Keratinocyte (primary cell): ENCODE results near the gene HOMEZ. TPM values are rescaled to one million over a fixed set of nuclear protein-coding genes. Genes with fewer than 3 reads are reported as not detected.
"Not testable (repeated sequence)": the region's sequence is repeated elsewhere in the genome, so short reads cannot be mapped to it uniquely, and the experiment has no call there.

Experiments used
- DNase-seq: peaks from one replicate; pipeline ENCODE4 v3.0.0-alpha.2; 2011; ENCODE audit warnings: low read depth, missing footprints, low spot score
- FAIRE-seq: peaks from 2 replicates; lab custom pipeline; 2011; peaks lifted over from hg19 to GRCh38; lab: Jason Lieb, UNC
- H2AFZ ChIP-seq: 2 replicates; pipeline ENCODE4 v1.6.0; 2012; ENCODE audit warnings: low read length, control low read depth, inconsistent platforms; ENCODE audit not compliant: control insufficient read depth
- H3K27ac ChIP-seq: 2 replicates; pipeline ENCODE4 v1.5.1; 2011; ENCODE audit warnings: low read length; ENCODE audit not compliant: control insufficient read depth, insufficient read depth
- H3K27me3 ChIP-seq: 3 replicates; pipeline ENCODE4 v1.6.0; 2011; ENCODE audit warnings: low read length; ENCODE audit not compliant: control insufficient read depth, insufficient read depth; ENCODE audit errors: extremely low read depth
- H3K36me3 ChIP-seq, 2 experiments: 2 replicates in 1 of 2; 3 replicates in 1 of 2; pipeline ENCODE4 v1.5.1; 2011; ENCODE audit warnings: low read length in 2 of 2, mild to moderate bottlenecking in 1 of 2; ENCODE audit not compliant: control insufficient read depth in 2 of 2, insufficient read depth in 2 of 2; ENCODE audit errors: extremely low read depth in 1 of 2
- H3K4me1 ChIP-seq: 3 replicates; pipeline ENCODE4 v1.5.1; 2011; ENCODE audit warnings: low read length; ENCODE audit not compliant: control insufficient read depth, insufficient read depth; ENCODE audit errors: extremely low read depth
- H3K4me2 ChIP-seq: 3 replicates; pipeline ENCODE4 v1.6.0; 2011; ENCODE audit warnings: low read depth, low read length; ENCODE audit not compliant: control insufficient read depth, insufficient read depth; ENCODE audit errors: extremely low read depth
- H3K4me3 ChIP-seq, 3 experiments: fragments of 200-600 bp in 1 of 3; sonication (generic) in 1 of 3; 2 replicates in 2 of 3; 3 replicates in 1 of 3; pipeline ENCODE4 v1.5.1; 2011 to 2016; ENCODE audit warnings: low read length in 3 of 3, mild to moderate bottlenecking in 3 of 3, control low read depth in 2 of 3, inconsistent platforms in 1 of 3, low read depth in 1 of 3, mixed read lengths in 1 of 3, mixed run types in 1 of 3, moderate library complexity in 1 of 3; ENCODE audit not compliant: control insufficient read depth in 2 of 3, insufficient read depth in 2 of 3; ENCODE audit errors: extremely low read depth in 1 of 3
- H3K79me2 ChIP-seq: 2 replicates; pipeline ENCODE4 v1.6.0; 2012; ENCODE audit warnings: low read length; ENCODE audit not compliant: control insufficient read depth, insufficient read depth
- H3K9ac ChIP-seq: 3 replicates; pipeline ENCODE4 v1.6.0; 2011; ENCODE audit warnings: low read length; ENCODE audit not compliant: control insufficient read depth, insufficient read depth; ENCODE audit errors: extremely low read depth
- H3K9me1 ChIP-seq: 3 replicates; pipeline ENCODE4 v1.6.0; 2011; ENCODE audit warnings: low read length; ENCODE audit not compliant: control insufficient read depth, insufficient read depth; ENCODE audit errors: extremely low read depth
- H3K9me3 ChIP-seq: 2 replicates; pipeline ENCODE4 v1.5.1; 2012; ENCODE audit warnings: low read depth, low read length; ENCODE audit not compliant: control insufficient read depth
- H4K20me1 ChIP-seq: 3 replicates; pipeline ENCODE4 v1.6.0; 2011; ENCODE audit warnings: low read length; ENCODE audit not compliant: control insufficient read depth, insufficient read depth; ENCODE audit errors: extremely low read depth
- EZH2 ChIP-seq: IDR thresholded peaks from one replicate; pipeline ENCODE4 v1.6.1; 2012; ENCODE audit warnings: inconsistent platforms, mild to moderate bottlenecking, low read length, moderate library complexity
- dilution Hi-C: fragments of 300-500 bp; cut with MboI; formaldehyde crosslinking; loops from one replicate; pipeline ENCODE4 v1.7.0; 2020; ENCODE audit warnings: low sequenced_read_pairs; ENCODE audit not compliant: extremely low pct_ligation_motif_present
- polyA plus RNA-seq, 5 experiments: library from polyadenylated mRNA; depleted of rRNA in 3 of 5; stranded (reverse) in 3 of 5; stranded (forward) in 1 of 5; unstranded in 1 of 5; fragments of >200 nt; gene quantifications; 1 replicate in 1 of 5; 2 replicates in 3 of 5; 3 replicates in 1 of 5; pipeline versions ENCODE4 v1.2.1 to v1.2.3, GENCODE V29; 2011 to 2012; ENCODE audit warnings: missing spikeins in 2 of 5, low read depth in 1 of 5, low replicate concordance in 1 of 5
- TF ChIP-seq, protein P1 (sequence below), 3 experiments: IDR thresholded peaks in 1 of 3; conservative IDR thresholded peaks in 1 of 3; optimal IDR thresholded peaks in 1 of 3; 2 replicates in 2 of 3; 3 replicates in 1 of 3; pipeline versions ENCODE3 to v1.5.1; 2011; ENCODE audit warnings: low read length in 3 of 3, mild to moderate bottlenecking in 3 of 3, moderate library complexity in 2 of 3, control low read depth in 1 of 3, inconsistent platforms in 1 of 3; ENCODE audit not compliant: insufficient read depth in 2 of 3; ENCODE audit errors: extremely low read depth in 1 of 3

The HOMEZ gene
- polyA plus RNA-seq, 1 donor (not counting 4 experiments of a cell fraction or from before 2014, with no cell fraction given) = 31.9 TPM

DNA sequence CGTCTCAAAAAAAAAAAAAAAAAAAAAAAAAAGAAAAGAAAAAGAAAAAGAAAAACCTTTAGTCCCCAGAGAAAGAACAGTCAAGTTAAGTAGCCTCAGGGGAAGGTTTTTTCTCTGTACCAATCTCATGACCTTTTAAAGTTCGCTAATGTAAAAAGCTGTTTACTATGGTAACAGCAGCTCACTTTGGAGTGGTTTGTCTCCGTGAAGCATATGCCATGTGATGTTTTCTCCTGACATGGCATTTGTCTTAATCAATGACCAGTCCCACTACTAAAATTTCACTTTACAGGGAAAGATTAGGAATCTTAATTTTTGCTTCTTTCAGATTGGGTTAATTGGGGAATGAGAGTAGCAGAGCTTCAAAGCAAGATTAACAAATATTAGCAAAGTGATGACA, 43.9 kb downstream of the HOMEZ start:
- TF ChIP-seq, protein P1, sequence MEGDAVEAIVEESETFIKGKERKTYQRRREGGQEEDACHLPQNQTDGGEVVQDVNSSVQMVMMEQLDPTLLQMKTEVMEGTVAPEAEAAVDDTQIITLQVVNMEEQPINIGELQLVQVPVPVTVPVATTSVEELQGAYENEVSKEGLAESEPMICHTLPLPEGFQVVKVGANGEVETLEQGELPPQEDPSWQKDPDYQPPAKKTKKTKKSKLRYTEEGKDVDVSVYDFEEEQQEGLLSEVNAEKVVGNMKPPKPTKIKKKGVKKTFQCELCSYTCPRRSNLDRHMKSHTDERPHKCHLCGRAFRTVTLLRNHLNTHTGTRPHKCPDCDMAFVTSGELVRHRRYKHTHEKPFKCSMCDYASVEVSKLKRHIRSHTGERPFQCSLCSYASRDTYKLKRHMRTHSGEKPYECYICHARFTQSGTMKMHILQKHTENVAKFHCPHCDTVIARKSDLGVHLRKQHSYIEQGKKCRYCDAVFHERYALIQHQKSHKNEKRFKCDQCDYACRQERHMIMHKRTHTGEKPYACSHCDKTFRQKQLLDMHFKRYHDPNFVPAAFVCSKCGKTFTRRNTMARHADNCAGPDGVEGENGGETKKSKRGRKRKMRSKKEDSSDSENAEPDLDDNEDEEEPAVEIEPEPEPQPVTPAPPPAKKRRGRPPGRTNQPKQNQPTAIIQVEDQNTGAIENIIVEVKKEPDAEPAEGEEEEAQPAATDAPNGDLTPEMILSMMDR (optimal IDR thresholded peaks at IDR 0.05 in 1 of 3, IDR thresholded peaks at IDR 0.05 in 1 of 3, conservative IDR thresholded peaks at IDR 0.05 in 1 of 3; ENCODE audit: extremely low read depth in 1 of 3, insufficient read depth in 2 of 3, low read length in 3 of 3) = no peak
- no peak for TF ChIP-seq EZH2
- Histone ChIP-seq H3K27ac (no peak overlapping the region), H4K20me1 (no peaks in the 10 kb centered on the region), H3K4me1 (peaks cover 6% of the 10 kb centered on the region), H2AFZ (no peak overlapping the region), H3K4me3 (no peak overlapping the region), H3K27me3 (no peaks in the 10 kb centered on the region), H3K36me3 (no peaks in the 10 kb centered on the region), H3K4me2 (no peak overlapping the region), H3K79me2 (no peaks in the 10 kb centered on the region), H3K9me3 (no peaks in the 10 kb centered on the region), H3K9ac (no peak overlapping the region), H3K9me1 (no peaks in the 10 kb centered on the region)
- no peak for FAIRE-seq
- no peak for DNase-seq
- dilution Hi-C loops = no loop called here

DNA sequence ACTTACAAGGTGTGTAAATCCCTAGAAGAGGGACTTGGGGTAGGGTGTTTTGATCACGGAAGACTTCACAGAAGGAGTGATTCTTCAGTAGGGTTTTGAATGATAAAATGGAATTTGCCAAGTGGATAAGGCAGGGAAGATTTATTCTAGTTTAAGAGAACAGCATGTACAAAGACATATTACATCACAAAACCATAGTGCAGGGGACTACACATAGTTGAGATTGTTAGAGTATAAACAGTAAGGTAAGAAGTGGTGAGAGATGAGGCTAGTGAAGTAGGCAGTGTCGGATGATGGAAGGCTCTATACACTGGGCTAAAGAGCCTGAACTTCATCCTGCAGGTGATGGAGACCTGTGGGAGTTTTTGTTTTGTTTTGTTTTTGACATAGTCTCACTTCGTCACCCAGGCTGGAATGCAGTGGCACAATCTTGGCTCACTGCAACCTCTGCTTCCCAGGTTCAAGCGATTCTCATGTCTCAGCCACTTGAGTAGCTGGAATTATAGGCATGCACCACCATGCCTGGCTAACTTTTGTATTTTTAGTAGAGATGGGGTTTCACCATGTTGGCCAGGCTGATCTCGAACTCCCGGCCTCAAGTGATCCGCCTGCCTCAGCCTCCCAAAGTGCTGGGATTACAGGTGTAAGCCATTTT, 44.7 kb downstream of the HOMEZ start:
- H3K4me3 ChIP-seq, H3K9me3 ChIP-seq, H2AFZ ChIP-seq, H3K27ac ChIP-seq, H3K79me2 ChIP-seq, DNase-seq, H3K36me3 ChIP-seq, dilution Hi-C loops, FAIRE-seq, H3K4me1 ChIP-seq, H3K27me3 ChIP-seq, H3K9ac ChIP-seq, H3K9me1 ChIP-seq, H3K4me2 ChIP-seq, H4K20me1 ChIP-seq: not testable (repeated sequence)

DNA sequence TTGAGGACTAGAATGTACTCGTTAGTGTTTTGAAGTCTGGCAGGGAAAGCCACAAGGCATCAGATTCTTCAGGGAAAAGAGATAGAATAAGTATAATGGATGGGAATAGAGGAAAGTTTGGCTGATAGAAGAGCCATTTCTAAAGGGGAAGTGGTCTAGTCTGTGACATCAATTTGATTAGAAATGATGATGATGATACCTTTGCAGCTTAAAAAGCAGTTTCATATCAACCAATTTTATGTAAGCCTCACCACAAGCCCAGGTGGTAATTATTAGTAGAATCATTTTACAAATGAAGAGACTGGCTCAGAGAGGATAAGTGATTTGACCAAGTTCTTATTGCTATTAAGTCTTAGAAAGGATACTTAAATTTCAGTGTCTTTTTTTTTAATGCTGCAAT, 45.3 kb downstream of the HOMEZ start:
- dilution Hi-C loops = no loop called here
- Histone ChIP-seq H3K4me3 (no peak overlapping the region), H3K9me1 (no peaks in the 10 kb centered on the region), H3K9me3 (no peaks in the 10 kb centered on the region), H4K20me1 (no peaks in the 10 kb centered on the region), H3K4me1 (peaks cover 6% of the 10 kb centered on the region), H3K4me2 (no peak overlapping the region), H3K27me3 (no peaks in the 10 kb centered on the region), H3K27ac (no peak overlapping the region), H3K9ac (no peak overlapping the region), H3K36me3 (no peaks in the 10 kb centered on the region), H3K79me2 (no peaks in the 10 kb centered on the region), H2AFZ (no peak overlapping the region)
- TF ChIP-seq, protein P1 (optimal IDR thresholded peaks at IDR 0.05 in 1 of 3, IDR thresholded peaks at IDR 0.05 in 1 of 3, conservative IDR thresholded peaks at IDR 0.05 in 1 of 3; ENCODE audit: extremely low read depth in 1 of 3, insufficient read depth in 2 of 3, low read length in 3 of 3) = no peak
- no peak for TF ChIP-seq EZH2
- DNase-seq (no peak), FAIRE-seq (no peak)
